GM13976 (cell line): ENCODE results near the gene NPDC1.

Experiments used
- DNase-seq: peaks from one replicate; pipeline ENCODE4 v3.0.0; 2012; ENCODE audit warnings: low spot score
- CTCF ChIP-seq: IDR thresholded peaks from 2 replicates; pipeline ENCODE4 v1.5.1; 2012; ENCODE audit warnings: borderline replicate concordance, mild to moderate bottlenecking; ENCODE audit not compliant: insufficient read depth; ENCODE audit errors: extremely low read depth, missing control alignments, control extremely low read depth
- in situ Hi-C: fragments of 300-500 bp; cut with MboI; formaldehyde crosslinking; loops from one replicate; pipeline ENCODE4 v1.12.0; 2022; ENCODE audit warnings: low sequenced_read_pairs, mixed read lengths, inconsistent platforms; ENCODE audit not compliant: unreplicated experiment

NPDC1 gene

GRCh38 chr9:137011156-137011555 is 34.8 kb downstream of the NPDC1 start:
- TF ChIP-seq CTCF = no peak
- in situ Hi-C loops = no loop called here
- DNase-seq = no peak

- no peak for DNase-seq
- in situ Hi-C loops = no loop called here
- TF ChIP-seq CTCF = no peak
These were observed 35.8 kb downstream of the NPDC1 start for GRCh38 chr9:137009938-137010732.

- in situ Hi-C loops = no loop called here
- no peak for TF ChIP-seq CTCF
- DNase-seq = no peak
These were observed 36.8 kb downstream of the NPDC1 start for GRCh38 chr9:137009217-137009616.

DNA sequence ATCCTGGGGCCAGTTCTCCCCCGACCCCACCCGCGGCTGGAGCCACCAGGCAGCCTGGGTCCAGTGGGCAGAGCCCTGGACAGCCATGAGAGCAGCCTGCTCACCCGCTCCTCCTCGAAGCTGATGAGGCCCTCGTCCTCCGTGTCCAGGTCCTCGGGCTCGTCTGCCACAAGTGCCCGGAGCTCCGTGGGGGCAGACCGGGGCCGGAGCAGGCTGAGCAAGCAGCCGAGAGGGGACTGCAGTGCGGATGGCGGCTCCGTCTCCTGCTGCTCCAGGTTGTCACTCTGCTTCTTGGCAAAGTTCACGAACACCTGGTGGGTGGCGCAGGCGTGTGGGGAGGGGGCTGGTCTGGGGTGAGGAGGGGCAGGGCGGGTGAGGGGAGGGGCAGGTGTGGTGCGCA is 37.7 kb downstream of the NPDC1 start:
- DNase-seq = no peak
- no peak for TF ChIP-seq CTCF
- in situ Hi-C loops = no loop called here

GRCh38 chr9:137007816-137008270 is 38.1 kb downstream of the NPDC1 start:
- TF ChIP-seq CTCF = no peak
- in situ Hi-C loops = no loop called here
- DNase-seq = no peak

DNA sequence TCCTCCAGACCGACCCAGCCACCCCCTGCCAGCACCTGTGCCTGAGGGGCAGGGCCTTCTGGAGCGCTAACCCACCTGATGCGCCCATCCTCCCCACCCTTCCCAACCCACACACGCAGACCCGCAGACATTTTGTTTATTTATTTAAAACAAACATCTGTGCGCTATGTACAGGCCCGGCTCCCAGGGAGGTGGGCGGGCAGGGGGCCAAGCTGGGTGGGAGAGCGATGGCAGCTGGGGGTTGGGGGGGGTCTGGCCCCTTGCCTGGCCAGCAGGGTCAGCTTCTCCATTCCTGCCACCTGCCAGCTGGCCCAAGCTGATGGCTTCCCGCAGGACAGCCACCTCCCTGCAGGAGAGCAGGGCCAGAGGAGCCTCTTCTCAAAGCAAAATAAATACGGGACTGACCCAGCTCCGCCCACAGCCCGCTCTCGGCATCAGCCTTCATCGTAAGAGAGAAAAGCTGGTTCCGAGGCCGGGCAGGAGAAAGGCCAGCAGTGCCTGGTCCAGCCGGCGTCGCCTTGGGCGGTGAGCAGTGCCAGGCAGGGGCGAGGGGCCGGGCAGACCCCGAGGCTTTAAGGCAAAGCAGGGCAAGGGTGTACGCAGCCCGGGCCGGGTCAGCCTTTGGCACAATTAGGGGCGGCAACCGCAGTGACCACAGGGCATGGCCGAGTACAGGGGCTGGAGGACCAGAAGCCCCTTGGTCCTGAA is 38.7 kb downstream of the NPDC1 start:
- in situ Hi-C loops = no loop called here
- no peak for TF ChIP-seq CTCF
- no peak for DNase-seq
